GM12875 (cell line): ENCODE measurements around the gene TUFT1.

Experiments used
- H3K4me3 ChIP-seq: one replicate; pipeline ENCODE4 v1.5.1; 2011; ENCODE audit warnings: low read depth, low read length, control low read depth
- TF ChIP-seq, protein P1 (sequence below): IDR thresholded peaks from 2 replicates; pipeline ENCODE4 v1.5.1; 2011; ENCODE audit warnings: low read depth, mild to moderate bottlenecking, control low read depth, inconsistent platforms, low read length, moderate library complexity, borderline replicate concordance; ENCODE audit not compliant: insufficient read depth

The TUFT1 gene

DNA sequence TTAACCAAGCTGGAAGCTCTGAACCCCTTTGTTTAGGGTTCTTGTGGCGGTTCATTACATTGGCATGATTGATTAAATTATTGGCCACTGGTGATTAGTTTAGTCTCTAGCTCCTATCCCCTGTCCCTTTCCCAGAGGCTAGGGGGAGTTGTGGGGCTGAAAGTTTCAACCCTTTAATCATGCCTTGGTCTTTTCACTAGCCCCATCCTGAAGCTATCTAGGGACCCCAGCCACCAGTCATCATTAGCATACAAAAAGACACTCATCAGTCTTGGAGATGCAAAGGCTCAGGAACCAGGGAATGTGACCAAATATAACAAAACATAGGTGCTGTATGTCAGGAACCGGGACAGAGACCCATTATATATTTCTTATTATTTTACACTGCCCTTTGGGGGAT lies 37.1 kb downstream of the TUFT1 start:
- H3K4me3 ChIP-seq: no peak overlapping the region
- TF ChIP-seq, protein P1, sequence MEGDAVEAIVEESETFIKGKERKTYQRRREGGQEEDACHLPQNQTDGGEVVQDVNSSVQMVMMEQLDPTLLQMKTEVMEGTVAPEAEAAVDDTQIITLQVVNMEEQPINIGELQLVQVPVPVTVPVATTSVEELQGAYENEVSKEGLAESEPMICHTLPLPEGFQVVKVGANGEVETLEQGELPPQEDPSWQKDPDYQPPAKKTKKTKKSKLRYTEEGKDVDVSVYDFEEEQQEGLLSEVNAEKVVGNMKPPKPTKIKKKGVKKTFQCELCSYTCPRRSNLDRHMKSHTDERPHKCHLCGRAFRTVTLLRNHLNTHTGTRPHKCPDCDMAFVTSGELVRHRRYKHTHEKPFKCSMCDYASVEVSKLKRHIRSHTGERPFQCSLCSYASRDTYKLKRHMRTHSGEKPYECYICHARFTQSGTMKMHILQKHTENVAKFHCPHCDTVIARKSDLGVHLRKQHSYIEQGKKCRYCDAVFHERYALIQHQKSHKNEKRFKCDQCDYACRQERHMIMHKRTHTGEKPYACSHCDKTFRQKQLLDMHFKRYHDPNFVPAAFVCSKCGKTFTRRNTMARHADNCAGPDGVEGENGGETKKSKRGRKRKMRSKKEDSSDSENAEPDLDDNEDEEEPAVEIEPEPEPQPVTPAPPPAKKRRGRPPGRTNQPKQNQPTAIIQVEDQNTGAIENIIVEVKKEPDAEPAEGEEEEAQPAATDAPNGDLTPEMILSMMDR: no peak

GRCh38 chr1:151578941-151579340 lies 38.8 kb downstream of the TUFT1 start:
- TF ChIP-seq, protein P1: no peak
- no peak overlapping the region for H3K4me3 ChIP-seq

DNA sequence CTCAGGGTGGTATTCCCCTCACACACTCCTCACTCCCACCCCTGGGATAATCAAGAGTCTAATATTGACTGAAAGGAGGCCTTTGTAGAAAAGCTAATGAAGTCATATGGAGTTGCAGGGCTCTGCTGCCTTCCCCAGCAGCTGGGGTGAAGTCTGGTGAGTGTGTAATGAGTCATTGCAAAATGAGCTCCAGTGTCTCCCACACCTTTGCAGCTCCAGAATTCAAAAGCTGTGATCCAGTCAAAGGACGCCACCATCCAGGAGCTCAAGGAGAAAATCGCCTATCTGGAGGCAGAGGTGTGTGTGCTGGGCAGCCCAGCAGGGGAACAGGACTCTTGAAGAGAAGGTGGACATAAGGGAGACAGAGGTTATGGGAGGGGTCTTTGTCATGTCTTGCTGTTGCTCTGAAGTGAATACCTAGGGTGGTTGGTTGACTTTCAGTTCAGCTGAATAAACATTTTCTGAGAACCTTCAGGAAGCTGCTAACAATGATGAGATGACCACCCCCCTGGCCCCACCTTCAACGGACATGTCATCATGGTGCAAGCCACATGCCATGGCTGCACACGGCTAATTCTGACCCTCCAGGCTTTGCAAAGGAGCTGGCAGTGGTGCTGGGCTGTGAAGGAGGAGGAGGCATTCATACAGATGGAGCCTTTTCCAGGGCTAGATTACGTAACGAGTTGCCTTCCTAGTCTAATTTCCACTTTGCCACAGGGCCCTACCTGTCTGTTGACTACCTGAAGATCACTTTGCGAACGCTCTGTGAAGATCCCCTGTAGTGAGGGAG lies 39.5 kb downstream of the TUFT1 start:
- no peak overlapping the region for H3K4me3 ChIP-seq
- TF ChIP-seq, protein P1: no peak

- no peak overlapping the region for H3K4me3 ChIP-seq
- TF ChIP-seq, protein P1: no peak
Measured at GRCh38 chr1:151581451-151581850, 41.3 kb downstream of the TUFT1 start.

DNA sequence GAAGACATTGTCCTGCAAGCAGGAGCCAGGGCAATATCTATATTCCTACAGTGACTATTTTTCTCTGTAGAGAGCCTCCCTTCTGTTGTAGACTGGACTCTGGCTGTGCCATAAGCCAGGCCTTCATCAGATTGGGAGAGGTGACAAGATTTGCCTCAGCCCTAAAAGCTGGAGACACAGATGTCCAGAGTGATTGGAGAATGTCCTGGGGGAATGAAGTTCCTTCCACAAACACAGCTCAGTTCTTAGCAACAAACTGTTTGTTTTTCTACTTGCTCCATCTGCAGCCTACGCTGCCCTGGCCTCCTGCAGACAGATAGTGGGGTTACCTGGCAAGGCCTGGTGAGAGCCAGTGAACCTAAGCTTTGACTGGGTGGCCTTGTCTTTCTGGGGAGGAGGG lies 41.8 kb downstream of the TUFT1 start:
- TF ChIP-seq, protein P1: no peak
- H3K4me3 ChIP-seq: no peak overlapping the region

DNA sequence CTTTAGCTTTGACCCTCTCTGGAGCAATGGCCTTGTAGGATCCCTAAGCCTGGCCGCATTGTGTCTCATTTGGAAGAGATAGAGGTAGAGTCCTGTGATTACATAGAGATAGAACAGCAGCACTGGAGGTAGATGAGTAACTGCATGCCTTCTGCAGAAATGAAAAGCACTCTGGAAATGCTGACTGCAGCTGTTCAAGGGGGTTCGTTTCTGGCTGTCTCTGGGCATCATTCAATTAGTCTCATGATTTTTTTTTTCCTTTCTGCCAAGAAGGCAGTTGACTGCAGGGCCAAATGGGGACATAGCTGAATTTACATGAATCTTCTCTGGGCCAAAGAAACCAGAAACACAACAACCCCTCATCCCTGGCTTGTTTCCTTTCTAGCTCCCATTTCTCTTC lies 43.7 kb downstream of the TUFT1 start:
- H3K4me3 ChIP-seq: no peak overlapping the region
- TF ChIP-seq, protein P1: no peak

DNA sequence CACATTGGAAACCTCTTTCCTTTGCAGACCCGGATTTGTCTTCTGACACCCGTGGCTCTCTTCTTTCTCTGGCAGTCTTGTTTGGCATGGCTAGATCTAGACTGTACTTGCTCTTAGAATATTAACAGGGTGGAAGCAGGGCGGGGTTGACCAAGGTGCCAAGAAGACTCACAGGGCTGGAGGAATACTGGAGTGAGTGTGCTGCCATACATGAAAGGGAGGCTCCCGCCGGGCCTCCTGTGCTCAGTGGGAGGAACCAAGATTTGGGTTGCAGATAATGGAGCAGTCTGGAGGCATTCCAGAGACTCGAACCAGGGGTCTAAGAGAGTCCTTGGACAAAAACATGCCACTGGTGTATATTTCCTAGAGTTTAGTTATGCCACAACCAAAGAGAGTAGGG lies 44.2 kb downstream of the TUFT1 start:
- H3K4me3 ChIP-seq: no peak overlapping the region
- TF ChIP-seq, protein P1: no peak
